Rectal smooth muscle tissue (tissue), 1 donor: ENCODE results near the gene CALML5.

ENCODE experiments used
- H3K27ac ChIP-seq: one replicate; pipeline ENCODE4 v1.7.0; 2013; ENCODE audit warnings: low read depth, low read length, inconsistent platforms
- H3K27me3 ChIP-seq: one replicate; pipeline ENCODE4 v1.7.0; 2013; ENCODE audit warnings: low read length; ENCODE audit not compliant: control insufficient read depth, insufficient read depth
- H3K36me3 ChIP-seq: one replicate; pipeline ENCODE4 v1.7.0; 2013; ENCODE audit warnings: low read length; ENCODE audit not compliant: control insufficient read depth, insufficient read depth
- H3K4me1 ChIP-seq: one replicate; pipeline ENCODE4 v1.7.0; 2013; ENCODE audit warnings: low read length; ENCODE audit not compliant: control insufficient read depth, insufficient read depth
- H3K4me3 ChIP-seq: one replicate; pipeline ENCODE4 v1.7.0; 2013; ENCODE audit warnings: low read length
- H3K9ac ChIP-seq: one replicate; pipeline ENCODE4 v1.7.0; 2013; ENCODE audit warnings: low read length

The CALML5 gene

DNA sequence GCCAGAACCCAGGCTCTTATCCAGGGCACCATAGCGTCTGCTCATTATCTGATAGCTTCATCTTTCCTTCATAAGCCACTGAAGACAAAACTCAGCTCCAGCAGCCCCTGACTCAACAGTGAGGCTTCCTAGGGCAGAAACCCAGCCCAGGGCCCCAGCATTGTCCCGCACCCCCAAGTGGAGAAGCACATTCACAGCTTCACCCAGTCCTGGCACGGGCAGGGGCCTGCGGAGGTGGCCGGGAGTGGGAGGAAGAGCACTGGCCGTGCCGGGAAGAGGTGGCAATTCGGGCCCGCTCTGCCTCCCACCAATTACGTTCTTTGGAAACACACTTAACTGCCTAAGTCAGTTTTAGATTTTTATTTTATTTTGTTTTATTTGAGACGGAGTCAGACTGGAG, 10.3 kb upstream of the CALML5 start:
- no peak overlapping the region for H3K27ac ChIP-seq
- no peaks in the 10 kb centered on the region for H3K36me3 ChIP-seq
- H3K4me3 ChIP-seq = no peak overlapping the region
- no peak overlapping the region for H3K9ac ChIP-seq
- H3K4me1 ChIP-seq = no peaks in the 10 kb centered on the region
- H3K27me3 ChIP-seq = no peaks in the 10 kb centered on the region

DNA sequence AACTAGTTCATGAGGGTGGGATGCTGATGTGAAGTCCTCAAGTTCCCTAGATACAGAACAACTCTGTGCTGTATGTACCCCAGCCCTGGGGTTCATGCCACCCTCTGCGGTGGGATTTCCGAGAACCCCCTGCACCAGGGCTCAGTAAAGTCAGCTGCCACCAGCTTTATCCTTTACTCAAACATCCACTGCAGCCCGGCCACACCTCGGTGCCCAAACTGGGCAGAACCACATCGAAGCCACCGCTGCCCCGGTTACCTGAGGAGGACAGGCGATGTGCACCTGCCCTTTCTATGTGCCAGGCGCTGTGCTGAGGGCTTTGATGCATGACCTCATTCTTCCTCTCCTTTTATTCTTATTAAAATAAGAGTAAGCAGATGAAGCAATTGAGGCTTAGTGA, 9.9 kb upstream of the CALML5 start:
- Histone ChIP-seq H3K4me1 (no peaks in the 10 kb centered on the region), H3K27ac (no peak overlapping the region)

GRCh38 chr10:5508786-5509185, 9.4 kb upstream of the CALML5 start:
- no peak overlapping the region for H3K27ac ChIP-seq
- H3K9ac ChIP-seq = no peak overlapping the region
- H3K36me3 ChIP-seq = no peaks in the 10 kb centered on the region
- no peaks in the 10 kb centered on the region for H3K4me1 ChIP-seq
- H3K27me3 ChIP-seq = no peaks in the 10 kb centered on the region
- H3K4me3 ChIP-seq = no peak overlapping the region

More for the DNA sequence above, 9.9 kb upstream of the CALML5 start:
- Histone ChIP-seq H3K9ac (no peak overlapping the region), H3K27me3 (no peaks in the 10 kb centered on the region), H3K36me3 (no peaks in the 10 kb centered on the region), H3K4me3 (no peak overlapping the region)

DNA sequence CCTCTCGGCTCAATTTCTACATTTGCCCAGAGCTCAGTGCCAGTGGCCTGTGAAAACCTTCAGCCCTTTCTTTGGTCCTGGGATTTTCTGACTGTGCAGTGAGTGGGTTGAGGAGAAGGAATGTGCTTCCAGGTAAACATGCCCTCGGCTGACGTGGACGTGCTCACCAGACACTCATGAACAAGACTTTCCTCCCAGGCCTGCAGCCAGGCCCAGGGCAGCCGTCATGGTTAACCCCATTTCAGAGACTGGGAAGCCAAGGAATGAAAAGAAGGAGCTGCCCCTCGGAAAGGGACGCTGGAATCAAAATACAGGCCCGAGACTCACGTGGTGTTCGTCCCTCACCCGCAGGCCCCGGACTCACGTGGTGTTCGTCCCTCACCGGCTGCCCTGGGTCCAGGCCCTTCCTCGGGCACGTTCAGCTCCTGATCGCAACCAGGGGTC, 8.8 kb upstream of the CALML5 start:
- Histone ChIP-seq H3K4me1 (no peaks in the 10 kb centered on the region), H3K27ac (no peak overlapping the region), H3K4me3 (no peak overlapping the region), H3K27me3 (no peaks in the 10 kb centered on the region), H3K9ac (no peak overlapping the region), H3K36me3 (no peaks in the 10 kb centered on the region)

GRCh38 chr10:5507649-5508131, 8.3 kb upstream of the CALML5 start:
- H3K27me3 ChIP-seq = no peaks in the 10 kb centered on the region
- H3K36me3 ChIP-seq = no peaks in the 10 kb centered on the region
- H3K9ac ChIP-seq = no peak overlapping the region
- no peak overlapping the region for H3K27ac ChIP-seq
- H3K4me3 ChIP-seq = no peak overlapping the region
- no peaks in the 10 kb centered on the region for H3K4me1 ChIP-seq

DNA sequence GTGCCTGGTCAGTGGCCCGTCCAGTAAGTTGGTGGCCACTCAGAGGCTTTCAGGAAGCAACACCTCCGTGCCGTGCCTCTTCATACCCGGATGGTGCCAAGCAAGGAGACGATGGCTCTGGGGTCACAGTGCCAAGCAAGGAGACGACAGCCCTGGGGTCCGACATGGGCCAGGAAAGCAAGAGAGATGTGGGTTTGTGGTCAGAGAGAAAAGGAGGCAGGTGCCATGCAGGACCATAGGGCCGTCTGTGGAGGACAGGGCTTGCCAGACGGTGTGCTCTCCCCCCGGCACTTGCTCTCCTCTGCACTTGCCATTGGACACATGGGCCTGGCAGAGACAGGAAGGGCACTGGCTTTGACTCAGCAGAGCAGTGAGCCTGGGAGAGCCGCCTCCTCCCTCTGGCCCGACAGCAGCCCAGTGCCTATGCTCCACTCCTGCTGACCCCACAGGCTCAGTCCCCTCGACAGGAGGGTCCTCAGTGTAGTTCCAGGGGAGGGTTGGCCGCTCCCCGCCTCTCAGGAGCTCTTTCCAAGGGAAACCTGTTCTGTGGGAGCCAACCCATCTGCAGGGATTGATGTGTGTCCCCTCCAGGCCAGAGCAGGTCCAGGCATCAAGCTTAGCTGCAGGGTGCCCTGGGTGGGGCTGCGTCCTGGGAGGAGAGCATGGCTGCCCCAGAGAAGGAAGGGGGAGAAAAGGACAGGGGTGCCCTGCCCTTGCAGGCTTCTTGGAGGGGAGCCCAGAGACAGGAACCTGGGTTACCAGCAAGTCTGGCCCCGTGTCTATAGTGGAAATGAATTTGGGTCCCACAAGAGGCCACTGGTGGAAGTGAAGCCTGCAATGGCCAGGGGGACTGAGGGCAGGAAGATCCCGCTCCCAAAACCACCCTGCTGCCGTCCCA, 7.6 kb upstream of the CALML5 start:
- H3K27ac ChIP-seq = no peak overlapping the region

DNA sequence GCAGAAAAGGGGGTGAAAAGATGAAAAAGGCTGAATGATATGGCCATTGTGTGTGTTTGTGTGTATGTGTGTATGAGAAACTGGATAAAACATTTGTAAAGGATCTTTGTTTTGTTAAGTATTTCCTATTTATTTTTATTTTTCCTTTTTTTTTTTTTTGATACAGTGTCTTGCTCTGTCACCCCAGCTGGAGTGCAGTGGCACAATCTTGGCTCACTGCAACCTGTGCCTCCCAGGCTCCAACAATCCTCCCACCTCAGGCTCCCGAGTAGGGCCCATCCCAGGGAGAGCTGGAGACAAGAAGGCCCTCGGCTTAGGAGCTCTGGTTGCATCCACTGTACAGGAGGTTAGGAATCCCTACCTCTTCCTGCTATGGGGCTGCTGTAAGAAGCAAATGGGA, 6.9 kb upstream of the CALML5 start:
- Histone ChIP-seq H3K27ac (no peak overlapping the region), H3K4me3 (no peak overlapping the region), H3K4me1 (no peaks in the 10 kb centered on the region), H3K9ac (no peak overlapping the region), H3K36me3 (no peaks in the 10 kb centered on the region), H3K27me3 (no peaks in the 10 kb centered on the region)

More for the DNA sequence above, 7.6 kb upstream of the CALML5 start:
- H3K9ac ChIP-seq = no peak overlapping the region
- no peaks in the 10 kb centered on the region for H3K36me3 ChIP-seq
- no peak overlapping the region for H3K4me3 ChIP-seq
- H3K27me3 ChIP-seq = no peaks in the 10 kb centered on the region
- no peaks in the 10 kb centered on the region for H3K4me1 ChIP-seq

- Histone ChIP-seq H3K27me3 (no peaks in the 10 kb centered on the region), H3K36me3 (no peaks in the 10 kb centered on the region), H3K4me1 (no peaks in the 10 kb centered on the region), H3K9ac (no peak overlapping the region), H3K27ac (no peak overlapping the region), H3K4me3 (no peak overlapping the region)
These were observed 5.0 kb upstream of the CALML5 start for GRCh38 chr10:5504146-5505072.

GRCh38 chr10:5503477-5503835, 4.1 kb upstream of the CALML5 start:
- H3K4me1 ChIP-seq = no peaks in the 10 kb centered on the region
- no peak overlapping the region for H3K27ac ChIP-seq
- H3K9ac ChIP-seq = no peak overlapping the region
- H3K36me3 ChIP-seq = no peaks in the 10 kb centered on the region
- no peaks in the 10 kb centered on the region for H3K27me3 ChIP-seq
- no peak overlapping the region for H3K4me3 ChIP-seq

- H3K4me3 ChIP-seq = no peak overlapping the region
- H3K27ac ChIP-seq = no peak overlapping the region
- no peak overlapping the region for H3K9ac ChIP-seq
- H3K36me3 ChIP-seq = no peaks in the 10 kb centered on the region
- no peaks in the 10 kb centered on the region for H3K27me3 ChIP-seq
- no peaks in the 10 kb centered on the region for H3K4me1 ChIP-seq
These were observed 3.5 kb upstream of the CALML5 start for GRCh38 chr10:5502571-5503476.

- Histone ChIP-seq H3K27me3 (no peaks in the 10 kb centered on the region), H3K4me1 (no peaks in the 10 kb centered on the region), H3K4me3 (no peak overlapping the region), H3K27ac (no peak overlapping the region), H3K9ac (no peak overlapping the region), H3K36me3 (no peaks in the 10 kb centered on the region)
These were observed 2.7 kb upstream of the CALML5 start for GRCh38 chr10:5502061-5502521.
